HEK293 (cell line): ENCODE results near the gene NCKAP5.

Experiments
- CTCF ChIA-PET: fragments of 350-600 bp; formaldehyde crosslinking; extraction: SDS; loops from one replicate; lab custom pipeline; 2021; ENCODE audit warnings: antibody characterized with exemption; lab: Yijun Ruan, JAX
- POLR2A ChIA-PET: fragments of 300-600 bp; formaldehyde crosslinking; extraction: SDS; loops from one replicate; lab custom pipeline; 2020; ENCODE audit warnings: antibody characterized with exemption, inconsistent platforms; lab: Yijun Ruan, JAX
- H3K27ac ChIP-seq: fragments of 200-500 bp; sonication (Bioruptor generic); 2 replicates; pipeline ENCODE4 v1.5.1; 2014; ENCODE audit warnings: low read depth, low read length, control low read depth, inconsistent platforms; ENCODE audit errors: extremely low read depth
- H3K36me3 ChIP-seq, 2 experiments: fragments of 200-500 bp in 1 of 2; sonication (Bioruptor generic) in 1 of 2; 1 replicate in 1 of 2; 2 replicates in 1 of 2; pipeline ENCODE4 v1.5.1; 2014 to 2017; ENCODE audit warnings: inconsistent platforms in 2 of 2, low read length in 2 of 2; ENCODE audit not compliant: control insufficient read depth in 2 of 2, insufficient read depth in 1 of 2
- H3K4me1 ChIP-seq: fragments of 200-500 bp; sonication (Bioruptor generic); 2 replicates; pipeline ENCODE4 v1.5.1; 2014; ENCODE audit warnings: mild to moderate bottlenecking, low read length, inconsistent platforms; ENCODE audit not compliant: control insufficient read depth, insufficient read depth
- H3K4me3 ChIP-seq: 2 replicates; pipeline ENCODE4 v1.5.1; 2011; ENCODE audit warnings: low read depth, mild to moderate bottlenecking, control low read depth, low read length, moderate library complexity
- H3K9me3 ChIP-seq: fragments of 200-500 bp; sonication (Bioruptor generic); 2 replicates; pipeline ENCODE4 v1.5.1; 2014; ENCODE audit warnings: low read depth, low read length, inconsistent platforms; ENCODE audit not compliant: control insufficient read depth, insufficient read depth
- ELK4 ChIP-seq: IDR thresholded peaks from 2 replicates; pipeline ENCODE4 v1.6.1; 2011; ENCODE audit warnings: mild to moderate bottlenecking, low read depth, low read length, borderline replicate concordance
- IKZF3 ChIP-seq: fragments of 450-650 bp; IDR thresholded peaks from 2 replicates; pipeline ENCODE4 v1.5.0; 2018; ENCODE audit warnings: missing biosample characterization, mild to moderate bottlenecking, missing genetic modification characterization, moderate library complexity
- MZF1 ChIP-seq: fragments of 450-650 bp; formaldehyde crosslinking; IDR thresholded peaks from 2 replicates; pipeline ENCODE4 v1.5.1; 2017; ENCODE audit warnings: missing biosample characterization, missing genetic modification characterization, borderline replicate concordance
- PRDM6 ChIP-seq: fragments of 450-650 bp; formaldehyde crosslinking; IDR thresholded peaks from 2 replicates; pipeline ENCODE4 v1.5.1; 2017; ENCODE audit warnings: missing biosample characterization, missing genetic modification characterization
- SETDB1 ChIP-seq: IDR thresholded peaks from one replicate; pipeline ENCODE4 v1.6.1; 2017; ENCODE audit warnings: mild to moderate bottlenecking, low read length, moderate library complexity, mixed read lengths; ENCODE audit not compliant: insufficient read length
- SP2 ChIP-seq: fragments of 450-650 bp; formaldehyde crosslinking; IDR thresholded peaks from 2 replicates; pipeline ENCODE4 v1.5.1; 2016; ENCODE audit warnings: missing biosample characterization, missing genetic modification characterization
- SP7 ChIP-seq: fragments of 450-650 bp; formaldehyde crosslinking; IDR thresholded peaks from 2 replicates; pipeline ENCODE4 v1.5.1; 2016; ENCODE audit warnings: missing biosample characterization, missing genetic modification characterization
- ZFP41 ChIP-seq: fragments of 450-650 bp; formaldehyde crosslinking; IDR thresholded peaks from 2 replicates; pipeline ENCODE4 v1.5.1; 2016; ENCODE audit warnings: missing biosample characterization, missing genetic modification characterization, borderline replicate concordance
- ZNF140 ChIP-seq: fragments of 450-650 bp; formaldehyde crosslinking; IDR thresholded peaks from 2 replicates; pipeline ENCODE4 v1.5.1; 2016; ENCODE audit warnings: missing biosample characterization, missing genetic modification characterization
- ZNF157 ChIP-seq: fragments of 450-650 bp; formaldehyde crosslinking; IDR thresholded peaks from 2 replicates; pipeline ENCODE4 v1.5.1; 2016; ENCODE audit warnings: missing biosample characterization, missing genetic modification characterization
- ZNF175 ChIP-seq: fragments of 450-650 bp; formaldehyde crosslinking; IDR thresholded peaks from 2 replicates; pipeline ENCODE4 v1.5.1; 2016; ENCODE audit warnings: missing biosample characterization, missing genetic modification characterization
- ZNF184 ChIP-seq: fragments of 450-650 bp; IDR thresholded peaks from 2 replicates; pipeline ENCODE4 v1.5.1; 2018; ENCODE audit warnings: missing biosample characterization, mild to moderate bottlenecking, missing genetic modification characterization
- ZNF302 ChIP-seq: fragments of 450-650 bp; formaldehyde crosslinking; IDR thresholded peaks from 2 replicates; pipeline ENCODE4 v1.5.1; 2016; ENCODE audit warnings: missing biosample characterization, missing genetic modification characterization, low read depth
- ZNF324 ChIP-seq: fragments of 450-650 bp; formaldehyde crosslinking; IDR thresholded peaks from 2 replicates; pipeline ENCODE4 v1.5.1; 2016; ENCODE audit warnings: missing biosample characterization, missing genetic modification characterization
- ZNF366 ChIP-seq: fragments of 450-650 bp; formaldehyde crosslinking; conservative IDR thresholded peaks from 2 replicates; pipeline ENCODE4 v1.5.1; 2016; ENCODE audit warnings: missing biosample characterization, missing genetic modification characterization
- ZNF416 ChIP-seq: fragments of 450-650 bp; formaldehyde crosslinking; IDR thresholded peaks from 2 replicates; pipeline ENCODE4 v1.5.1; 2016; ENCODE audit warnings: missing biosample characterization, missing genetic modification characterization
- ZNF426 ChIP-seq: fragments of 450-650 bp; formaldehyde crosslinking; IDR thresholded peaks from 2 replicates; pipeline ENCODE4 v1.5.1; 2017; ENCODE audit warnings: missing biosample characterization, missing genetic modification characterization, mild to moderate bottlenecking, inconsistent platforms, moderate library complexity
- ZNF560 ChIP-seq: fragments of 450-650 bp; formaldehyde crosslinking; IDR thresholded peaks from 2 replicates; pipeline ENCODE4 v1.5.1; 2017; ENCODE audit warnings: missing biosample characterization, missing genetic modification characterization, borderline replicate concordance
- ZNF624 ChIP-seq: fragments of 450-650 bp; formaldehyde crosslinking; IDR thresholded peaks from 2 replicates; pipeline ENCODE4 v1.5.1; 2017; ENCODE audit warnings: missing biosample characterization, missing genetic modification characterization
- ZNF785 ChIP-seq: fragments of 450-650 bp; formaldehyde crosslinking; IDR thresholded peaks from 2 replicates; pipeline ENCODE4 v1.5.1; 2016; ENCODE audit warnings: missing biosample characterization, missing genetic modification characterization
- ZSCAN23 ChIP-seq: fragments of 450-650 bp; formaldehyde crosslinking; IDR thresholded peaks from 2 replicates; pipeline ENCODE4 v1.5.1; 2016; ENCODE audit warnings: missing biosample characterization, missing genetic modification characterization
- TF ChIP-seq, protein P1 (sequence below): fragments of 450-650 bp; formaldehyde crosslinking; IDR thresholded peaks from 2 replicates; pipeline ENCODE4 v1.5.1; 2016; ENCODE audit warnings: missing biosample characterization, missing genetic modification characterization
- TF ChIP-seq, protein P2 (sequence below): fragments of 450-650 bp; formaldehyde crosslinking; IDR thresholded peaks from 2 replicates; pipeline ENCODE4 v1.5.1; 2017; ENCODE audit warnings: missing biosample characterization, missing genetic modification characterization
- TF ChIP-seq, protein P3 (sequence below): fragments of 450-650 bp; formaldehyde crosslinking; IDR thresholded peaks from 2 replicates; pipeline ENCODE4 v1.5.1; 2017; ENCODE audit warnings: missing biosample characterization, missing genetic modification characterization
- TF ChIP-seq, protein P4 (sequence below): fragments of 450-650 bp; formaldehyde crosslinking; IDR thresholded peaks from 2 replicates; pipeline ENCODE4 v1.5.1; 2016; ENCODE audit warnings: missing biosample characterization, missing genetic modification characterization
- TF ChIP-seq, protein P5 (sequence below): fragments of 450-650 bp; formaldehyde crosslinking; IDR thresholded peaks from 2 replicates; pipeline ENCODE4; 2016; ENCODE audit warnings: missing biosample characterization, missing genetic modification characterization

NCKAP5 gene

GRCh38 chr2:133193544-133194361 is 374.5 kb downstream of the NCKAP5 start:
- Histone ChIP-seq H3K27ac (no peak overlapping the region), H3K4me1 (no peaks in the 10 kb centered on the region), H3K36me3 (no peaks in the 10 kb centered on the region)
- TF ChIP-seq ZNF175 (tag by site-specific recombination) = no peak
- TF ChIP-seq ZNF184 (tag by site-specific recombination) = no peak
- no peak for TF ChIP-seq ZNF624 (tag by site-specific recombination)
- TF ChIP-seq, protein P1, sequence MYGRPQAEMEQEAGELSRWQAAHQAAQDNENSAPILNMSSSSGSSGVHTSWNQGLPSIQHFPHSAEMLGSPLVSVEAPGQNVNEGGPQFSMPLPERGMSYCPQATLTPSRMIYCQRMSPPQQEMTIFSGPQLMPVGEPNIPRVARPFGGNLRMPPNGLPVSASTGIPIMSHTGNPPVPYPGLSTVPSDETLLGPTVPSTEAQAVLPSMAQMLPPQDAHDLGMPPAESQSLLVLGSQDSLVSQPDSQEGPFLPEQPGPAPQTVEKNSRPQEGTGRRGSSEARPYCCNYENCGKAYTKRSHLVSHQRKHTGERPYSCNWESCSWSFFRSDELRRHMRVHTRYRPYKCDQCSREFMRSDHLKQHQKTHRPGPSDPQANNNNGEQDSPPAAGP = no peak
- no peak for TF ChIP-seq SETDB1
- no peak for TF ChIP-seq ZNF416 (tag by site-specific recombination)
- TF ChIP-seq, protein P2, sequence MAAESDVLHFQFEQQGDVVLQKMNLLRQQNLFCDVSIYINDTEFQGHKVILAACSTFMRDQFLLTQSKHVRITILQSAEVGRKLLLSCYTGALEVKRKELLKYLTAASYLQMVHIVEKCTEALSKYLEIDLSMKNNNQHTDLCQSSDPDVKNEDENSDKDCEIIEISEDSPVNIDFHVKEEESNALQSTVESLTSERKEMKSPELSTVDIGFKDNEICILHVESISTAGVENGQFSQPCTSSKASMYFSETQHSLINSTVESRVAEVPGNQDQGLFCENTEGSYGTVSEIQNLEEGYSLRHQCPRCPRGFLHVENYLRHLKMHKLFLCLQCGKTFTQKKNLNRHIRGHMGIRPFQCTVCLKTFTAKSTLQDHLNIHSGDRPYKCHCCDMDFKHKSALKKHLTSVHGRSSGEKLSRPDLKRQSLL (tag by site-specific recombination) = no peak
- TF ChIP-seq ZNF785 (tag by site-specific recombination) = no peak
- TF ChIP-seq ZNF426 (tag by site-specific recombination) = no peak
- TF ChIP-seq, all 188 proteins: peak for 0
- Histone ChIP-seq H3K4me3 (no peak overlapping the region), H3K9me3 (no peaks in the 10 kb centered on the region)
- CTCF ChIA-PET = interaction anchor here (0.6 to 0.7 kb wide), 2 partner anchors 24 to 229 kb away, joined by 3 read pairs; no protein-coding TSS in a partner anchor
- POLR2A ChIA-PET = no interaction called here

DNA sequence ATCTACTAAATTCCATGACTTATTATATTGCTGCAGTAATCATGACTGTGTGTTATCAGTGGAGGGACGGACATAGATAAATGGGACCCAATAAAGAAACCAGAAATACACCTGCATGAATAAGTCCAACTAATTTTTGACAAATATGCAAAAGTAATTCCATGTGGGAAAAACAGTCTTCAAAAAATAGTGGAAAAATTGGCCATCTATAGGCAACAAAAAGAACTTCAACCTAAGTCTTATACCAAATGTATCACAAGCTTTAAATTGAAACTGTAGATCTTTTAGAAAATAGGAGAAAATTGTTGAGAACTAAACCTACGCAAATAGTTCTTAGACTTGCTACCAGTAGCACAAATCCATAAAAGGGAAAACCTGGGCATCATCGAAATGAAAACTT is 376.2 kb downstream of the NCKAP5 start:
- CTCF ChIA-PET = interaction anchor here (0.7 kb wide), 1 partner anchor 463 kb away, joined by 4 read pairs; no protein-coding TSS in a partner anchor
- POLR2A ChIA-PET = no interaction called here
- no peaks in the 10 kb centered on the region for H3K4me1 ChIP-seq
- H3K4me3 ChIP-seq = no peak overlapping the region
- no peak for TF ChIP-seq SP7 (tag by site-specific recombination)
- TF ChIP-seq, protein P3, sequence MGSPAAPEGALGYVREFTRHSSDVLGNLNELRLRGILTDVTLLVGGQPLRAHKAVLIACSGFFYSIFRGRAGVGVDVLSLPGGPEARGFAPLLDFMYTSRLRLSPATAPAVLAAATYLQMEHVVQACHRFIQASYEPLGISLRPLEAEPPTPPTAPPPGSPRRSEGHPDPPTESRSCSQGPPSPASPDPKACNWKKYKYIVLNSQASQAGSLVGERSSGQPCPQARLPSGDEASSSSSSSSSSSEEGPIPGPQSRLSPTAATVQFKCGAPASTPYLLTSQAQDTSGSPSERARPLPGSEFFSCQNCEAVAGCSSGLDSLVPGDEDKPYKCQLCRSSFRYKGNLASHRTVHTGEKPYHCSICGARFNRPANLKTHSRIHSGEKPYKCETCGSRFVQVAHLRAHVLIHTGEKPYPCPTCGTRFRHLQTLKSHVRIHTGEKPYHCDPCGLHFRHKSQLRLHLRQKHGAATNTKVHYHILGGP (tag by site-specific recombination) = no peak
- TF ChIP-seq IKZF3 = no peak
- no peak for TF ChIP-seq ZNF302 (tag by site-specific recombination)
- no peak for TF ChIP-seq ZNF366 (tag by site-specific recombination)
- TF ChIP-seq ZNF157 (tag by site-specific recombination) = no peak
- TF ChIP-seq MZF1 (tag by site-specific recombination) = no peak
- TF ChIP-seq SP2 (tag by site-specific recombination) = no peak
- no peak for TF ChIP-seq PRDM6 (tag by site-specific recombination)
- TF ChIP-seq, protein P4, sequence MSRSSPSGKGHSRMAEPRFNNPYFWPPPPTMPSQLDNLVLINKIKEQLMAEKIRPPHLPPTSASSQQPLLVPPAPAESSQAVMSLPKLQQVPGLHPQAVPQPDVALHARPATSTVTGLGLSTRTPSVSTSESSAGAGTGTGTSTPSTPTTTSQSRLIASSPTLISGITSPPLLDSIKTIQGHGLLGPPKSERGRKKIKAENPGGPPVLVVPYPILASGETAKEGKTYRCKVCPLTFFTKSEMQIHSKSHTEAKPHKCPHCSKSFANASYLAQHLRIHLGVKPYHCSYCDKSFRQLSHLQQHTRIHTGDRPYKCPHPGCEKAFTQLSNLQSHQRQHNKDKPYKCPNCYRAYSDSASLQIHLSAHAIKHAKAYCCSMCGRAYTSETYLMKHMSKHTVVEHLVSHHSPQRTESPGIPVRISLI (tag by site-specific recombination) = no peak
- no peak for TF ChIP-seq ZNF560 (tag by site-specific recombination)
- TF ChIP-seq, protein P5, sequence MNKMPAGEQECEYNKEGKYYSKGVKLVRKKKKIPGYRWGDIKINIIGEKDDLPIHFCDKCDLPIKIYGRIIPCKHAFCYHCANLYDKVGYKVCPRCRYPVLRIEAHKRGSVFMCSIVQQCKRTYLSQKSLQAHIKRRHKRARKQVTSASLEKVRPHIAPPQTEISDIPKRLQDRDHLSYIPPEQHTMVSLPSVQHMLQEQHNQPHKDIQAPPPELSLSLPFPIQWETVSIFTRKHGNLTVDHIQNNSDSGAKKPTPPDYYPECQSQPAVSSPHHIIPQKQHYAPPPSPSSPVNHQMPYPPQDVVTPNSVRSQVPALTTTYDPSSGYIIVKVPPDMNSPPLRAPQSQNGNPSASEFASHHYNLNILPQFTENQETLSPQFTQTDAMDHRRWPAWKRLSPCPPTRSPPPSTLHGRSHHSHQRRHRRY (tag by site-specific recombination) = no peak
- TF ChIP-seq ZSCAN23 (tag by site-specific recombination) = no peak
- no peak for TF ChIP-seq ELK4
- no peak for TF ChIP-seq ZNF324 (tag by site-specific recombination)
- TF ChIP-seq ZNF140 (tag by site-specific recombination) = no peak
- TF ChIP-seq ZFP41 (tag by site-specific recombination) = no peak
- TF ChIP-seq, all 188 proteins: peak for 0
- no peak overlapping the region for H3K27ac ChIP-seq
- no peaks in the 10 kb centered on the region for H3K9me3 ChIP-seq
- H3K36me3 ChIP-seq = no peaks in the 10 kb centered on the region
